Endothelial cell of umbilical vein (primary cell): ENCODE measurements around the gene USP11. TPM values are rescaled to one million over a fixed set of nuclear protein-coding genes. Genes with fewer than 3 reads are reported as not detected.

Experiments used
- BruUV-seq: library from RNA; stranded (reverse); fragments of 400-500 nt; replicated peaks from 2 replicates; lab custom pipeline; 2021; lab: Mats Ljungman, UMichigan
- CTCF ChIA-PET: fragments of 300-600, 350-600 bp; sonication (Branson Sonifier 250); formaldehyde crosslinking; loops from one replicate; lab custom pipeline; 2021; ENCODE audit warnings: antibody characterized with exemption, inconsistent platforms; lab: Charles Lee
- POLR2A ChIA-PET: fragments of 300-600, 350-600 bp; sonication (Branson Sonifier 250); formaldehyde crosslinking; loops from one replicate; lab custom pipeline; 2021; ENCODE audit warnings: antibody characterized with exemption, inconsistent platforms; lab: Charles Lee
- DNase-seq: peaks from one replicate; pipeline ENCODE4 v3.0.0-alpha.2; 2011; ENCODE audit warnings: low read depth, low spot score
- FAIRE-seq: peaks from 2 replicates; lab custom pipeline; 2011; peaks lifted over from hg19 to GRCh38; lab: Jason Lieb, UNC
- H2AFZ ChIP-seq: 2 replicates; pipeline ENCODE4 v1.6.0; 2012; ENCODE audit warnings: low read depth, low read length, control low read depth, inconsistent platforms
- H3K27ac ChIP-seq: 2 replicates; pipeline ENCODE4 v1.5.1; 2011; ENCODE audit warnings: low read depth, mild to moderate bottlenecking, control low read depth, low read length, moderate library complexity; ENCODE audit not compliant: insufficient read depth
- H3K27me3 ChIP-seq, 2 experiments: 2 replicates each; pipeline versions ENCODE4 v1.6.0 to v1.6.1; 2011; ENCODE audit warnings: low read length in 2 of 2, mixed read lengths in 1 of 2; ENCODE audit not compliant: control insufficient read depth in 2 of 2, insufficient read depth in 2 of 2
- H3K36me3 ChIP-seq, 2 experiments: 2 replicates in 1 of 2; 3 replicates in 1 of 2; pipeline ENCODE4 v1.5.1; 2011; ENCODE audit warnings: low read length in 2 of 2, mild to moderate bottlenecking in 1 of 2, moderate library complexity in 1 of 2; ENCODE audit not compliant: control insufficient read depth in 2 of 2, insufficient read depth in 2 of 2; ENCODE audit errors: extremely low read depth in 1 of 2
- H3K4me1 ChIP-seq: 3 replicates; pipeline ENCODE4 v1.5.1; 2011; ENCODE audit warnings: mild to moderate bottlenecking, low read length; ENCODE audit not compliant: control insufficient read depth, insufficient read depth; ENCODE audit errors: extremely low read depth
- H3K4me2 ChIP-seq: 2 replicates; pipeline ENCODE4 v1.6.1; 2011; ENCODE audit warnings: low read length, control low read depth, mixed read lengths; ENCODE audit not compliant: insufficient read depth
- H3K4me3 ChIP-seq, 3 experiments: fragments of 200-600 bp in 1 of 3; sonication (generic), shearing (Covaris generic) in 1 of 3; replicated peaks in 1 of 3; 2 replicates each; pipeline ENCODE4 v1.5.1; 2011 to 2016; ENCODE audit warnings: control low read depth in 3 of 3, low read length in 3 of 3, mild to moderate bottlenecking in 2 of 3, inconsistent platforms in 1 of 3, low read depth in 1 of 3, moderate library complexity in 1 of 3; ENCODE audit not compliant: insufficient read depth in 1 of 3
- H3K79me2 ChIP-seq: 2 replicates; pipeline ENCODE4 v1.6.0; 2012; ENCODE audit warnings: low read length, inconsistent platforms; ENCODE audit not compliant: control insufficient read depth, insufficient read depth
- H3K9ac ChIP-seq: replicated peaks from 2 replicates; pipeline ENCODE3; 2011; ENCODE audit warnings: low read length, control low read depth; ENCODE audit not compliant: insufficient read depth; ENCODE audit errors: extremely low read depth
- H3K9me1 ChIP-seq: replicated peaks from 3 replicates; pipeline ENCODE4 v1.6.0; 2011; ENCODE audit warnings: mild to moderate bottlenecking, low read length; ENCODE audit not compliant: control insufficient read depth, insufficient read depth; ENCODE audit errors: extremely low read depth
- H3K9me3 ChIP-seq: replicated peaks from 2 replicates; pipeline ENCODE4 v1.5.1; 2012; ENCODE audit warnings: low read length, inconsistent platforms; ENCODE audit not compliant: control insufficient read depth, insufficient read depth
- H4K20me1 ChIP-seq: replicated peaks from 2 replicates; pipeline ENCODE3; 2011; ENCODE audit warnings: mild to moderate bottlenecking, low read length; ENCODE audit not compliant: control insufficient read depth, insufficient read depth; ENCODE audit errors: extremely low read depth
- CTCF ChIP-seq, 2 donors: IDR thresholded peaks; 1 replicate in 1 of 2; 2 replicates in 1 of 2; pipeline ENCODE4 v1.5.1; 2011; ENCODE audit warnings: low read length in 2 of 2, mild to moderate bottlenecking in 2 of 2, moderate library complexity in 2 of 2, control low read depth in 1 of 2, inconsistent platforms in 1 of 2, low read depth in 1 of 2; ENCODE audit not compliant: insufficient read depth in 1 of 2; ENCODE audit errors: extremely low read depth in 1 of 2
- EZH2 ChIP-seq: IDR thresholded peaks from 2 replicates; pipeline ENCODE4 v1.6.1; 2012; ENCODE audit warnings: borderline replicate concordance, low read depth, mild to moderate bottlenecking, moderate library complexity, low read length, inconsistent platforms; ENCODE audit not compliant: severe bottlenecking
- FOS ChIP-seq: IDR thresholded peaks from 2 replicates; pipeline ENCODE4 v1.6.1; 2011; ENCODE audit warnings: mild to moderate bottlenecking, low read length, moderate library complexity, borderline replicate concordance; ENCODE audit not compliant: insufficient read depth
- GATA2 ChIP-seq: IDR thresholded peaks from 2 replicates; pipeline ENCODE4 v1.7.0; 2011; ENCODE audit warnings: low read depth, mild to moderate bottlenecking, moderate library complexity, mixed read lengths, low read length; ENCODE audit not compliant: insufficient read length, insufficient read depth
- JUN ChIP-seq: IDR thresholded peaks from 2 replicates; pipeline ENCODE4 v1.6.1; 2011; ENCODE audit warnings: borderline replicate concordance, low read depth; ENCODE audit not compliant: insufficient read length, insufficient read depth
- MAX ChIP-seq: IDR thresholded peaks from 2 replicates; pipeline ENCODE4 v1.6.1; 2011; ENCODE audit not compliant: insufficient read depth, insufficient read length
- MYC ChIP-seq: IDR thresholded peaks from one replicate; pipeline ENCODE4 v1.6.1; 2011; ENCODE audit warnings: mild to moderate bottlenecking, low read depth, low read length
- POLR2A ChIP-seq: IDR thresholded peaks from 2 replicates; pipeline ENCODE4 v1.6.1; 2012; ENCODE audit warnings: low read depth, mild to moderate bottlenecking, control low read depth, low read length
- POLR2AphosphoS5 ChIP-seq: IDR thresholded peaks from 2 replicates; pipeline ENCODE4 v1.6.1; 2012; ENCODE audit warnings: low read depth, mild to moderate bottlenecking, control low read depth, low read length, moderate library complexity; ENCODE audit not compliant: insufficient read depth
- dilution Hi-C: fragments of 300-500 bp; cut with MboI; formaldehyde crosslinking; loops from one replicate; pipeline ENCODE4 v1.15.0; 2019; ENCODE audit warnings: low sequenced_read_pairs; ENCODE audit not compliant: extremely low pct_ligation_motif_present
- intact Hi-C: fragments of 100-400 bp; cut with micrococcal nuclease; formaldehyde crosslinking; loops from one replicate; pipeline ENCODE4 v1.10.0; 2022
- polyA plus RNA-seq, 4 experiments: library from polyadenylated mRNA; depleted of rRNA in 3 of 4; stranded (reverse) in 3 of 4; unstranded in 1 of 4; fragments of >200 nt; gene quantifications; 2 replicates each; pipeline versions ENCODE4 v1.2.1 to v1.2.3, GENCODE V29; 2011 to 2012; ENCODE audit warnings: missing spikeins in 1 of 4
- total RNA-seq: library from RNA; stranded (reverse); gene quantifications from 2 replicates; pipeline ENCODE4 v1.2.3, GENCODE V29; 2021

Gene USP11
- total and polyA plus RNA-seq, 2 donors (not counting 3 experiments of a cell fraction or from before 2014, with no cell fraction given) = 24.0 to 36.4 TPM

GRCh38 chrX:47202316-47202715 is 30.5 kb upstream of the USP11 start:
- DNase-seq (no peak), FAIRE-seq (no peak)
- Histone ChIP-seq H3K4me2 (no peak overlapping the region), H3K9me3 (no peaks in the 10 kb centered on the region), H3K36me3 (peaks cover 16 to 59% of the 10 kb centered on the region in 2 experiments), H3K27me3 (no peaks in the 10 kb centered on the region), H3K9me1 (no peaks in the 10 kb centered on the region), H3K4me1 (peaks cover 2% of the 10 kb centered on the region), H3K79me2 (peaks cover 23% of the 10 kb centered on the region), H3K27ac (no peak overlapping the region), H3K4me3 (no peak overlapping the region), H2AFZ (no peak overlapping the region), H4K20me1 (no peaks in the 10 kb centered on the region), H3K9ac (no peak overlapping the region)
- TF ChIP-seq MYC (no peak), POLR2AphosphoS5 (no peak), MAX (no peak), JUN (no peak), POLR2A (no peak), EZH2 (no peak), FOS (no peak)
- intact Hi-C loops = no loop called here
- ChIA-PET CTCF (interaction anchor here (1.4 kb wide), 1 partner anchor 321 kb away, joined by 4 read pairs; no protein-coding TSS in a partner anchor), POLR2A (no interaction called here)
- BruUV-seq = no TSS peak
- dilution Hi-C loops = no loop called here

GRCh38 chrX:47202877-47203276 is 29.9 kb upstream of the USP11 start:
- no peak overlapping the region for H3K9ac ChIP-seq
- H3K9me1 ChIP-seq = no peaks in the 10 kb centered on the region
- POLR2A ChIA-PET = no interaction called here
- no peak for FAIRE-seq
- no TSS peak for BruUV-seq
- H3K27me3 ChIP-seq = no peaks in the 10 kb centered on the region
- no peak overlapping the region for H3K4me3 ChIP-seq
- H4K20me1 ChIP-seq = no peaks in the 10 kb centered on the region
- no peaks in the 10 kb centered on the region for H3K4me1 ChIP-seq
- no peak for DNase-seq
- H3K4me2 ChIP-seq = no peak overlapping the region
- peaks cover 20 to 63% of the 10 kb centered on the region in 2 experiments for H3K36me3 ChIP-seq
- H3K79me2 ChIP-seq = peaks cover 17% of the 10 kb centered on the region
- TF ChIP-seq EZH2 = no peak
- TF ChIP-seq JUN = no peak
- TF ChIP-seq MAX = no peak
- no peak for TF ChIP-seq FOS
- no peak for TF ChIP-seq GATA2
- no peak for TF ChIP-seq POLR2AphosphoS5
- TF ChIP-seq MYC = no peak
- no peak for TF ChIP-seq POLR2A
- TF ChIP-seq CTCF (IDR thresholded peaks at IDR 0.05; ENCODE audit: extremely low read depth in 1 of 2, insufficient read depth in 1 of 2, low read depth in 1 of 2, low read length in 2 of 2) = no peak
- CTCF ChIA-PET = no interaction called here
- H2AFZ ChIP-seq = no peak overlapping the region
- H3K27ac ChIP-seq = no peak overlapping the region
- dilution Hi-C loops = no loop called here
- intact Hi-C loops = no loop called here
- H3K9me3 ChIP-seq = no peaks in the 10 kb centered on the region
